ENCODE measurements around the gene BTG2.
A peak's percentile ranks its signal among the peaks of the same experiment; 100 is the strongest.
"Not testable (repeated sequence)": the region's sequence is repeated elsewhere in the genome, so short reads cannot be mapped to it uniquely, and the experiment has no call there.

The BTG2 gene

GRCh38 chr1:203308923-203309331, 3.6 kb downstream of the BTG2 start:
- no peak for DNase-seq
- Mint-ChIP-seq H3K27me3 (no peaks in the 10 kb centered on the region), H3K4me3 (peak overlapping the region; percentile 97), H3K27ac (peak overlapping the region; percentile 95), H3K36me3 (ENCODE audit: low read depth) (peaks cover 79% of the 10 kb centered on the region), H3K4me1 (ENCODE audit: low read depth) (peaks cover 56% of the 10 kb centered on the region), H3K9me3 (no peaks in the 10 kb centered on the region)

DNA sequence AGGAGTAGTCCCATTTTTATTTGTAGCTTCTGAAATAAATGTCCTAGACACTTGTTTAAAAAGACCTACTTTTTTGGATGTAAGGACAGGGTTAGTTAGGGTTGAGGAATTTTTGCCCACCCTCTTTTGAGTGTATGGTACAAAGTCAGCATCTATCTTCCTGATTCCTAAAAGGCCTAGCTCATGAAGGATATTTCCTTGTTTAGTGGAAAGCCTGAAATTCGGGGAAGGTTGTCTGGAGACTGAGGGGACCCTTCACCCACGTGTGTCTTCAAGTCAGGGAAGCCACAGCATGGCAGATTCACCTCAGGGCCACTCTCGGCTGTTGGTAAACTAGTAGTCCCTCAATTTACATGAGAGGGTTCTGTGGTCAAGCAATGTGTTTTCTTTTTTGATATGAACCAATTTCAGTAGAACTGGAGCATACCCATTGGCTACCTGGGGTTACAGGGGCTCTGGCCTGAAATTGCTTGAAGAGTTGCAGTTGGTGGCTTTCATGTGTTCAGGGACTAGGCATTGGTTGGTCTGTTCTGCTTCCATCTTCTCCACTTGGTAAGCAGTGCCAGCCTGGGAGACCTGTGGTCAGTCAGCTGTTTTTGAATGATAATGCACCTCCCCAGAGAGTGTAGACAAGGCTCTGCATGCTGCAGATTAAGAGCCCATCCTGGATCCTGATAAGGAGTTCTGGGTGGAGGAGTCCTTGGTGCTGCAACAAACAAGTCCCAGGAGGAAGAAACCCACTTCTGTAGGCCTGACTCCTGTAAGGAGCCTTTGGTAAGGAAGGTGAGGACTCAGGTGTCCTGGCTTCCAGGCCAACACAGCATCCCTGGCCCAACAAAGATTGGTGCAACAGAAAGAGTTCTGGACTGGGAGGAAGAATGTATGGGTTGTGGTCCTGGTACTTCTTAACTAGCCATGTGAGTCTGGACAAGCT, 6.3 kb downstream of the BTG2 start:
- no peak for DNase-seq
- Mint-ChIP-seq H3K4me3 (no peak overlapping the region), H3K27me3 (no peaks in the 10 kb centered on the region), H3K27ac (peak overlapping the region; percentile 71), H3K9me3 (no peaks in the 10 kb centered on the region), H3K4me1 (ENCODE audit: low read depth) (peaks cover 48% of the 10 kb centered on the region), H3K36me3 (ENCODE audit: low read depth) (peaks cover 73% of the 10 kb centered on the region)

- not testable (repeated sequence) for H3K4me3 Mint-ChIP-seq, H3K27me3 Mint-ChIP-seq, H3K9me3 Mint-ChIP-seq, H3K27ac Mint-ChIP-seq, DNase-seq
- Mint-ChIP-seq H3K36me3 (ENCODE audit: low read depth) (peaks cover 48% of the 10 kb centered on the region), H3K4me1 (ENCODE audit: low read depth) (peaks cover 44% of the 10 kb centered on the region)
Measured at GRCh38 chr1:203314025-203314759, 8.9 kb downstream of the BTG2 start.

DNA sequence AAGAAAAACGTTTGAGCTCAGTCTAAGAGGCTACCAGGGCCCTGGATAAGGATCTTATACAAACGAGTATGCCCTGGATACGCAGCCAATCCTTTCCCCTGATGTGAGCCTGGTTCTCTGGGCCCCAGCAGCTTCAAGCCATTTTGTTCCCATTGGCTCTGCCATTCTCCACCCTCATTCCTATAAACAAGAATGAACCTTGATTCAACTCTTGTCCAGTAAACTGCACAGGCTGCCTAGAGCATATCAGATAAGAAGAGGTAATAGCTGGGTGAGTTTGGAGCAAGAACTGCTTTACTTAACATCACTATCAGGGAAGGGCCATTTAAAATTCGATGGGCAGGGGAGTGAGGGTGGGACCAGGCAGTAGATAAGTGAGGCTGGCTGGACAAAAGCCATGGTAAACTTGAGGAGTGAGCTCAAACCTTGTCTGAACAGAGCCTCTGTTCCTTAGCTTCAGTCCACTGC, 11.3 kb downstream of the BTG2 start:
- Mint-ChIP-seq H3K27ac (peak overlapping the region; percentile 6), H3K4me3 (no peak overlapping the region), H3K36me3 (ENCODE audit: low read depth) (peaks cover 23% of the 10 kb centered on the region), H3K4me1 (ENCODE audit: low read depth) (peaks cover 46% of the 10 kb centered on the region), H3K9me3 (no peaks in the 10 kb centered on the region), H3K27me3 (no peaks in the 10 kb centered on the region)
- DNase-seq, result no peak

- Mint-ChIP-seq H3K9me3 (no peaks in the 10 kb centered on the region), H3K4me1 (ENCODE audit: low read depth) (peaks cover 54% of the 10 kb centered on the region), H3K36me3 (ENCODE audit: low read depth) (peaks cover 17% of the 10 kb centered on the region), H3K27ac (no peak overlapping the region), H3K27me3 (no peaks in the 10 kb centered on the region), H3K4me3 (no peak overlapping the region)
- DNase-seq, result no peak
Measured at GRCh38 chr1:203317429-203318228, 12.3 kb downstream of the BTG2 start.

DNA sequence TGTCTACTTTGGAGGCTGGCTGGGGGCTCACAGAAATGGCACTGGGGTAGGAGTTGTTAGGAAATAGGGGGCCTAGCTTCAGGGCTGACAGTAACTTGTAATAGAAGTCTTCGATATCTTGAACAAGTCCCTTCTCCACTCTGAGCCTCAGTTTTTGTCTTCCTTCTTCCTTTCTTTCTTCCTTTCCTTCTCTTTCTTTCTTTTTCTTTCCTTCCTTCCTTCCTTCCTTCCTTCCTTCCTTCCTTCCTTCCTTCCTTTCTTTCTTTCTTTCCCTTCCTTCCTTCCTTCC, 12.9 kb downstream of the BTG2 start:
- H3K36me3 Mint-ChIP-seq (ENCODE audit: low read depth), result peaks cover 15% of the 10 kb centered on the region
- peaks cover 58% of the 10 kb centered on the region for H3K4me1 Mint-ChIP-seq (ENCODE audit: low read depth)
- no peak for DNase-seq
- H3K4me3 Mint-ChIP-seq, result no peak overlapping the region
- no peaks in the 10 kb centered on the region for H3K27me3 Mint-ChIP-seq
- no peak overlapping the region for H3K27ac Mint-ChIP-seq
- no peaks in the 10 kb centered on the region for H3K9me3 Mint-ChIP-seq

- no peaks in the 10 kb centered on the region for H3K36me3 Mint-ChIP-seq (ENCODE audit: low read depth)
- peaks cover 81% of the 10 kb centered on the region for H3K4me1 Mint-ChIP-seq (ENCODE audit: low read depth)
- H3K4me3 Mint-ChIP-seq, result peak overlapping the region; percentile 35
- peak; percentile 53 for DNase-seq
- H3K27ac Mint-ChIP-seq, result peak overlapping the region; percentile 81
- H3K9me3 Mint-ChIP-seq, result no peaks in the 10 kb centered on the region
- H3K27me3 Mint-ChIP-seq, result no peaks in the 10 kb centered on the region
Measured at GRCh38 chr1:203320591-203321272, 15.4 kb downstream of the BTG2 start.

DNA sequence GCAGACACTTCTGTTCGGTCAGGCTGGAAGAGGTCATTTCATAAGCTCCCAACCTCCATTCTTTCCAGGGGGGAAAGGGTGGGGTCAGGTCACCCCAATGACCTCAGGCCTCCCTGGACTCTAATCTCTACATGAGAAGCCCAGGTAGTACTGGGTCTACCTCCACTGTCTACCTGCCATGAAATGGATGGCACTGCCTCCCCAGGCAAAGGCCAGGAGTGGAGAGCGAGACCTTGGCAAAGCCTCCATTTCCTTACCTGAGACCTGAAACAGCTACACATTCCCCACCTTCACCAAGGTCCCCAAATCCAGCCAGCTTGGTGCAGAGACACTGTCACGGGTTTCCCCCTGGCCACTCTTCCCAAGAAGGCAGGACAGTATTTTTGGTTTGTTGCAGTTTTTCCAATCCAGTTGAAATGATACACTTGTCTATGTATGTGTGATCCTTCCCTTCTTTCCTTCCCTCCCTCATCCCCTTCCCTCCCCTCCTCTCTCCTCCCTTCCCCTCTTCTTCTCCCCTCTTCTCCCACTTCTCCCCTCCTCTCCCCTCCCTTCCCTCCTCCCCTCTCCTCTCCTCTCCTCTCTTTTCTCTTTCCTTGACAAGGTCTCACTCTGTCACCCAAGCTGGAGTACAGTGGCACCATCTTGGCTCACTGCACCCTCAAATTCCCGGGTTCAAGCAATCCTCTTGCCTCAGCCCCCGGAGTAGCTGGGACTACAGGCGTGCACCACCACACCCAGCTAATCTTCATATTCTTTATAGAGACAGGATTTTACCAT, 16.1 kb downstream of the BTG2 start:
- Mint-ChIP-seq H3K27me3 (no peaks in the 10 kb centered on the region), H3K9me3 (no peaks in the 10 kb centered on the region), H3K36me3 (ENCODE audit: low read depth) (no peaks in the 10 kb centered on the region), H3K4me3 (peak overlapping the region; percentile 35), H3K4me1 (ENCODE audit: low read depth) (peaks cover 85% of the 10 kb centered on the region), H3K27ac (peak overlapping the region; percentile 81)
- DNase-seq, result no peak

GRCh38 chr1:203322500-203323179, 17.3 kb downstream of the BTG2 start:
- Mint-ChIP-seq H3K27ac (no peak overlapping the region), H3K4me1 (ENCODE audit: low read depth) (peaks cover 88% of the 10 kb centered on the region), H3K27me3 (no peaks in the 10 kb centered on the region), H3K4me3 (no peak overlapping the region), H3K9me3 (no peaks in the 10 kb centered on the region), H3K36me3 (ENCODE audit: low read depth) (no peaks in the 10 kb centered on the region)
- DNase-seq, result no peak

- no peaks in the 10 kb centered on the region for H3K9me3 Mint-ChIP-seq
- H3K36me3 Mint-ChIP-seq (ENCODE audit: low read depth), result no peaks in the 10 kb centered on the region
- DNase-seq, result no peak
- no peaks in the 10 kb centered on the region for H3K27me3 Mint-ChIP-seq
- peak overlapping the region; percentile 65 for H3K4me3 Mint-ChIP-seq
- peaks cover 95% of the 10 kb centered on the region for H3K4me1 Mint-ChIP-seq (ENCODE audit: low read depth)
- peak overlapping the region; percentile 86 for H3K27ac Mint-ChIP-seq
Measured at GRCh38 chr1:203323587-203323986, 18.3 kb downstream of the BTG2 start.

DNA sequence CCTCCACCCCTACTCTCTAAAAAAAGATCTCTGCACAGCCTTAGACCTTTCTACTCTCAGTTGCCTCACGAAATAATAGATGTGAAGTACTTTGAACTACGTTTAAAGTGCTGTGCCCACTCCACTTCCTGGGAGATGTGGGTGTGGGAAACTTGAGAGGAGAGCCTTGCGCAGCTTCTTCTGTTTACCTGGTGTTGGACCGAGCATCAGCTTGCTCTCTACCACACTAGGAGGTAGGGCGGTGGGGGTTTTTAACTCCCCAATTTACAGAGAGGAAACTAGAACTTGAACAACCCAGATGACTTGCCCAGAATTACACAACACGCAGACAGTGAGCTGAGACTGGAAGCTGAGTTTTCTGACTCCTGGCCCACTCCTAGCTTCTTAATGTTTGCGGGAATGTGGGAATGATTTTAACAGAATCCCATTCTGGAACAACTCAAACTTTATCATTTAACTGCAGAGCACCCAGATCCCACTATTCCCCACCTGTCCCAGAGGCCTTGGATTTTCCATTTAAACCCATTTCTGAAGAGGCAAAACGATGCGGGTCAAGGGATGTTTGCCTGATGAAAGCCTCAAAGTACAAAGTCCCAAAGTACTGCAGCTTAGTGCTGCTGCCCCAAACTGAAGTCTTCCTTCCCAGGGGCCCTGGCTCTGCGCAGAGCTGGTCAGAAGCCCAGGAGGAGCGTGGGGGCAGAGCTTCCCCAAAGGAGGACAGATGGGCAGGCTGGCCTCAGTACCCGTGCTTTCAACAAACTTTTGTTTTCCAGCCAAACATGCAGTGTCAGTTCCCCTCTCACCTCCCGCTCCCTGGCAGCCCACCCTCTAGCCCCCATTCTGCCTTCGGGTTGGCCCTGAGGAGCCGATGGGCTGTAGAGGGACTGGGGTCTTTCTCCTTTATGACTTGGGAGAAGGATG, 19.0 kb downstream of the BTG2 start:
- Mint-ChIP-seq H3K4me1 (ENCODE audit: low read depth) (peaks cover 94% of the 10 kb centered on the region), H3K9me3 (no peaks in the 10 kb centered on the region), H3K4me3 (peak overlapping the region; percentile 65), H3K36me3 (ENCODE audit: low read depth) (no peaks in the 10 kb centered on the region), H3K27me3 (no peaks in the 10 kb centered on the region), H3K27ac (peak overlapping the region; percentile 86)
- DNase-seq, result no peak

- Mint-ChIP-seq H3K27ac (peak overlapping the region; percentile 83), H3K9me3 (no peaks in the 10 kb centered on the region), H3K4me1 (ENCODE audit: low read depth) (peaks cover 87% of the 10 kb centered on the region), H3K27me3 (no peaks in the 10 kb centered on the region), H3K4me3 (peak overlapping the region; percentile 65), H3K36me3 (ENCODE audit: low read depth) (no peaks in the 10 kb centered on the region)
- DNase-seq, result peak; percentile 58
Measured at GRCh38 chr1:203325026-203325417, 19.7 kb downstream of the BTG2 start.

All from activated T-cell treated with anti-CD3 and anti-CD28 coated beads, Interleukin-2, amount 50 U/mL, for 24 hours (primary cell).